Stomach (tissue), 9 donors: ENCODE results near the gene ARHGEF18. TPM values are rescaled to one million over a fixed set of nuclear protein-coding genes. Genes with fewer than 3 reads are reported as not detected.

Experiments
- DNase-seq, 2 donors: peaks; one replicate each; pipeline versions ENCODE4 v3.0.0 to v3.0.0-alpha.2; 2013 to 2019
- H3K27ac ChIP-seq, 5 donors: fragments of 200-600 bp in 4 of 5; sonication (generic) in 4 of 5; one replicate each; pipeline ENCODE4 v1.5.1; 2013 to 2019; ENCODE audit warnings: mild to moderate bottlenecking in 1 of 5, moderate library complexity in 1 of 5
- H3K27me3 ChIP-seq, 3 donors: fragments of 200-600 bp; sonication (generic); one replicate each; pipeline ENCODE4 v1.5.1; 2017 to 2019; ENCODE audit warnings: mixed run types in 1 of 3
- H3K36me3 ChIP-seq, 4 donors: fragments of 200-600 bp; sonication (generic); 1 replicate in 3 of 4; 2 replicates in 1 of 4; pipeline ENCODE4 v1.5.1; 2016 to 2019
- H3K4me1 ChIP-seq, 4 donors: fragments of 200-600 bp; sonication (generic); one replicate each; pipeline ENCODE4 v1.5.1; 2016 to 2019
- H3K4me3 ChIP-seq, 4 donors: fragments of 200-600 bp; sonication (generic) in 3 of 4; one replicate each; pipeline ENCODE4 v1.5.1; 2016 to 2019; ENCODE audit warnings: mild to moderate bottlenecking in 1 of 4
- H3K9me3 ChIP-seq, 4 donors: fragments of 200-600 bp; sonication (generic); one replicate each; pipeline ENCODE4 v1.5.1; 2016 to 2019
- CTCF ChIP-seq, 7 experiments: fragments of 450-650 bp in 4 of 7; fragments of 200-600 bp in 3 of 7; sonication (generic) in 3 of 7; IDR thresholded peaks; one replicate each; pipeline ENCODE4 v1.5.1; 2016 to 2019; ENCODE audit warnings: antibody characterized with exemption in 7 of 7, control low read depth in 2 of 7, mild to moderate bottlenecking in 1 of 7
- EP300 ChIP-seq: sonication (generic); formaldehyde crosslinking; IDR thresholded peaks from one replicate; pipeline ENCODE4 v1.6.1; 2017; ENCODE audit warnings: antibody characterized with exemption
- POLR2A ChIP-seq, 4 donors: fragments of 450-650 bp; IDR thresholded peaks; one replicate each; pipeline ENCODE4 v1.6.1; 2016; ENCODE audit warnings: antibody characterized with exemption in 4 of 4, control low read depth in 2 of 4, mild to moderate bottlenecking in 1 of 4, moderate library complexity in 1 of 4
- POLR2AphosphoS5 ChIP-seq, 3 donors: sonication (generic); formaldehyde crosslinking; IDR thresholded peaks; one replicate each; pipeline ENCODE4 v1.6.1; 2016; ENCODE audit warnings: antibody characterized with exemption in 3 of 3
- WGBS, 5 donors: extraction: QIAGEN DNeasy Blood & Tissue Kit in 3 of 5; methylation state at CpG; one replicate each; pipeline versions ENCODE4 v1.1.5 to v1.1.7; 2013 to 2018; 5-methylcytosine and 5-hydroxymethylcytosine counted together
- intact Hi-C: fragments of 100-400 bp; cut with DNase I; formaldehyde crosslinking; loops from one replicate; pipeline ENCODE4 v1.15.1; 2023; ENCODE audit warnings: low total_unique reads
- polyA plus RNA-seq, 3 donors: library from polyadenylated mRNA; stranded (reverse); fragments of 200-250 nt; gene quantifications; one replicate each; pipeline ENCODE4 v1.2.3, GENCODE V29; 2013
- total RNA-seq, 5 donors: library from RNA; depleted of rRNA; stranded (reverse); fragments of >200 nt; gene quantifications; one replicate each; pipeline versions ENCODE4 v1.1.0 to v1.2.3, GENCODE V29; 2014 to 2016
- donor health status: healthy with polysubstance abuse.
- donor health status: Bipolar disorder and iron deficiency.
- donor health status: healthy.

ARHGEF18 gene
- total and polyA plus RNA-seq, 8 donors = 12.6 to 56.2 (median 28.3) TPM

GRCh38 chr19:7386308-7386707, 37.6 kb downstream of the ARHGEF18 start:
- intact Hi-C loops = no loop called here
- peaks cover 0 to 27% (median 13%) of the 10 kb centered on the region in 4 donors for H3K36me3 ChIP-seq
- no peak overlapping the region for H3K4me3 ChIP-seq
- H3K9me3 ChIP-seq = no peaks in the 10 kb centered on the region
- WGBS, 5 donors = 57 to 67% (median 61%) methylated on average over 9 of the region's 9 CpGs
- DNase-seq = no peak
- H3K4me1 ChIP-seq = peaks cover 0 to 14% (median 7%) of the 10 kb centered on the region in 4 donors
- TF ChIP-seq POLR2AphosphoS5 (IDR thresholded peaks at IDR 0.05) (no peak), CTCF (IDR thresholded peaks at IDR 0.05) (no peak)
- no peaks in the 10 kb centered on the region for H3K27me3 ChIP-seq
- no peak overlapping the region for H3K27ac ChIP-seq

GRCh38 chr19:7386769-7387168, 38.0 kb downstream of the ARHGEF18 start:
- TF ChIP-seq POLR2AphosphoS5 (IDR thresholded peaks at IDR 0.05) = no peak
- TF ChIP-seq POLR2A (IDR thresholded peaks at IDR 0.05) = no peak
- TF ChIP-seq CTCF (IDR thresholded peaks at IDR 0.05) = no peak
- TF ChIP-seq EP300 = no peak
- H3K4me1 ChIP-seq = peaks cover 0 to 18% (median 7%) of the 10 kb centered on the region in 4 donors
- WGBS, 5 donors = 90 to 95% (median 93%) methylated on average over 7 to 8 of the region's 8 CpGs

GRCh38 chr19:7391218-7391670, 42.5 kb downstream of the ARHGEF18 start:
- no peak overlapping the region for H3K4me3 ChIP-seq

More at GRCh38 chr19:7386769-7387168, 38.0 kb downstream of the ARHGEF18 start:
- Histone ChIP-seq H3K27me3 (no peaks in the 10 kb centered on the region), H3K4me3 (no peak overlapping the region), H3K36me3 (peaks cover 0 to 27% (median 14%) of the 10 kb centered on the region in 4 donors), H3K27ac (peak overlapping the region in 1 of 5 donors; percentile 22), H3K9me3 (no peaks in the 10 kb centered on the region)
- intact Hi-C loops = no loop called here
- no peak for DNase-seq

GRCh38 chr19:7393459-7393858, 44.7 kb downstream of the ARHGEF18 start:
- Histone ChIP-seq H3K4me1 (peaks cover 26 to 55% (median 35%) of the 10 kb centered on the region in 4 donors), H3K36me3 (peaks cover 0 to 12% (median 7%) of the 10 kb centered on the region in 4 donors), H3K9me3 (no peaks in the 10 kb centered on the region), H3K27me3 (no peaks in the 10 kb centered on the region), H3K27ac (peak overlapping the region in 1 of 5 donors; percentile 13), H3K4me3 (no peak overlapping the region)
- 48 to 75% (median 62%) methylated on average over 2 of the region's 2 CpGs for WGBS, 5 donors
- no peak for TF ChIP-seq EP300
- no peak for TF ChIP-seq CTCF (IDR thresholded peaks at IDR 0.05)
- no peak for TF ChIP-seq POLR2AphosphoS5 (IDR thresholded peaks at IDR 0.05)
- no peak for TF ChIP-seq POLR2A (IDR thresholded peaks at IDR 0.05)
- intact Hi-C loops = no loop called here
- no peak for DNase-seq

More at GRCh38 chr19:7391218-7391670, 42.5 kb downstream of the ARHGEF18 start:
- no peaks in the 10 kb centered on the region for H3K27me3 ChIP-seq
- intact Hi-C loops = no loop called here
- H3K9me3 ChIP-seq = no peaks in the 10 kb centered on the region
- TF ChIP-seq POLR2AphosphoS5 (IDR thresholded peaks at IDR 0.05) (peak in 1 of 3 donors; percentile 40), EP300 (no peak)
- H3K4me1 ChIP-seq = peaks cover 16 to 40% (median 24%) of the 10 kb centered on the region in 4 donors
- H3K27ac ChIP-seq = peak overlapping the region in 3 of 5 donors; percentile 27 to 55 (median 48)
- peaks cover 0 to 25% (median 11%) of the 10 kb centered on the region in 4 donors for H3K36me3 ChIP-seq
- 45 to 60% (median 47%) methylated on average over 14 of the region's 14 CpGs for whole genome bisulfite sequencing, 5 donors
- DNase-seq = peak; percentile 31 to 53
